Heart left ventricle (tissue), 16 donors: ENCODE measurements around the gene ITGB3. TPM values are rescaled to one million over a fixed set of nuclear protein-coding genes. Genes with fewer than 3 reads are reported as not detected.

ENCODE experiments used
- ATAC-seq, 4 donors: fragments of 200-7000 bp; cut with Tn5 transposase; one replicate each; pipeline ENCODE4 v1.9.1; 2020 to 2022; ENCODE audit warnings: moderate library complexity in 4 of 4, mild to moderate bottlenecking in 3 of 4, moderate number of reproducible peaks in 1 of 4
- DNase-seq, 5 donors: peaks; one replicate each; pipeline ENCODE4 v3.0.0-alpha.2; 2020
- H3K27ac ChIP-seq, 12 donors: fragments of 200-600 bp; sonication (generic) in 4 of 12; one replicate each; pipeline versions ENCODE4 v1.5.0 to v1.8.0; 2016 to 2022; ENCODE audit warnings: mild to moderate bottlenecking in 2 of 12
- H3K27me3 ChIP-seq, 9 donors: fragments of 200-600 bp; sonication (generic) in 2 of 9; one replicate each; pipeline versions ENCODE4 v1.5.1 to v1.8.0; 2016 to 2022; ENCODE audit warnings: mild to moderate bottlenecking in 3 of 9
- H3K36me3 ChIP-seq, 9 donors: fragments of 200-600 bp; sonication (generic) in 2 of 9; one replicate each; pipeline versions ENCODE4 v1.5.0 to v1.8.0; 2018 to 2022; ENCODE audit warnings: mild to moderate bottlenecking in 2 of 9
- H3K4me1 ChIP-seq, 12 donors: fragments of 200-600 bp; sonication (generic) in 4 of 12; one replicate each; pipeline versions ENCODE4 v1.5.0 to v1.8.0; 2016 to 2022; ENCODE audit warnings: mild to moderate bottlenecking in 3 of 12
- H3K4me3 ChIP-seq, 12 donors: fragments of 200-600 bp; sonication (generic) in 4 of 12; one replicate each; pipeline versions ENCODE4 v1.5.0 to v1.8.0; 2017 to 2022; ENCODE audit warnings: mild to moderate bottlenecking in 9 of 12, moderate library complexity in 4 of 12
- H3K9me3 ChIP-seq, 12 donors: fragments of 200-600 bp; sonication (generic) in 4 of 12; one replicate each; pipeline versions ENCODE4 v1.5.0 to v1.8.0; 2016 to 2022; ENCODE audit warnings: mild to moderate bottlenecking in 1 of 12
- CTCF ChIP-seq, 12 donors: fragments of 200-600 bp; sonication (generic) in 4 of 12; IDR thresholded peaks; one replicate each; pipeline versions ENCODE4 v1.5.0 to v1.8.0; 2018 to 2022; ENCODE audit warnings: antibody characterized with exemption in 12 of 12, mild to moderate bottlenecking in 5 of 12
- POLR2A ChIP-seq, 2 donors: fragments of 450-650 bp; IDR thresholded peaks; one replicate each; pipeline ENCODE4 v1.6.1; 2017; ENCODE audit warnings: antibody characterized with exemption in 2 of 2, mild to moderate bottlenecking in 2 of 2, moderate library complexity in 2 of 2
- WGBS, 4 donors: extraction: QIAGEN DNeasy Blood & Tissue Kit in 2 of 4; methylation state at CpG; one replicate each; pipeline versions ENCODE4 v1.1.5 to v1.1.7; 2013 to 2018; 5-methylcytosine and 5-hydroxymethylcytosine counted together
- intact Hi-C, 10 donors: fragments of 100-400 bp; cut with DNase I; formaldehyde crosslinking; loops; one replicate each; pipeline versions ENCODE4 v1.11.1 to v1.14.2; 2022
- polyA plus RNA-seq, 2 donors: library from polyadenylated mRNA; stranded (reverse); fragments of 200-250 nt; gene quantifications; one replicate each; pipeline ENCODE4 v1.2.3, GENCODE V29; 2013
- total RNA-seq, 9 donors: library from RNA; depleted of rRNA in 2 of 9; stranded (reverse); fragments of >200 nt in 2 of 9; fragmentation: NEBNext Ultra II Directional in 3 of 9; extraction: Animal tissue kit (Norgen Biotek cat#: 25700) in 3 of 9; gene quantifications; one replicate each; pipeline versions ENCODE4 v1.1.0 to v1.2.4, GENCODE V29; 2016 to 2023
- donor health status: ischemic (EF 13 %, LVEDD 7.1; RV severe dilation, severe dysfunction).
- donor health status: healthy with polysubstance abuse.
- donor health status: DM: no; HTN: yes; CAD: no.
- donor health status: DM: no; HTN: no; CAD: no.
- donor health status: ischemic (EF 25% LVEDD 6.9; RV normal size, moderate dysfunction).
- donor health status: ischemic (EF 25% LVEDD 5.7; RV mildly dilated, moderate dysfunction).
- donor health status: healthy.
- donor health status: DM: yes; HTN: yes; CAD: no.
- donor health status: ischemic (EF 35%, LVEDD 5.7; RV mildly dilated, moderate dysfunction).
- donor health status: nonischemic (EF 11% LVEDD 7.7; RV severe dilation, severe dysfunction).
- donor health status: DM: yes; HTN: yes; CAD: no.
- donor health status: PGD.
- donor health status: ischemic (EF 29% LVEDD 5.4; RV normal size, mild dysfunction).
- donor health status: nonischemic (EF 23%, LVEDD 6.1; RV moderate dilation, normal function).

Gene ITGB3
- total and polyA plus RNA-seq, 11 donors = 1.3 to 14.8 (median 4.8) TPM

DNA sequence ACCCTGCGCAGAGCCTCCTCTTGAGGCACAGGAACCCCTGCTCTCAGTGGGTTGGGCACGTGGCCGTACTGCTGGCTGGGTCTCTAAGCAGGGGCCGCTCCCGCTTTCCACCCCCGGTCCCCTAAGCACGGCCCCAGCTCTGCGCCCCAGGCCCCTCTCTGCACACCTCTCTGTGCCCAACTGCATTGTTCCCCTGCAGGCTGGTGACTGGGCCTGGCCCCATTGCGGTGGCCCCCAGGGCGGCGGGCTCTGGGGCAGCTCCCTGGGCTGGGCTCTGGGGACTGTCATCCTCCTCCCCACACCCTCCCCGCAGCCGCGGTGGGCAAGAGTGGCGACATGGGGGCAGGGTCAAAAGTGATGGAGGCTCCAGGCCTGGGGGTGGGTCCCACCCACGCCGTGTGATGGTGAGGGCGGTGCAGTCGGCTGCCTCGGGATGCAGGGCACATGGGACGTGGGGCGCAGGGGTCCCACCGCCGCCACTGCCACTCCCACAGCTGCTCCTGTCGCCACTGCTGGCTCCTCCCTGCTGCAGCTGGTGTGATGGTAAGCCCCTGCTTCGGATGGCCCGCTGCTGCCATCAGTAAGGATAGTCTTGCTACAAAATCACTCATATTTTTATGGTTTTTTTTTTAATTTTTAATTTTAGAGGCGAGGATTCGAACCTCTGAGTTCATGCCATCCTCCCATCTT, 15.2 kb upstream of the ITGB3 start:
- peaks cover 4 to 23% (median 16%) of the 10 kb centered on the region in 12 donors for H3K4me1 ChIP-seq
- no peaks in the 10 kb centered on the region for H3K36me3 ChIP-seq
- H3K4me3 ChIP-seq = no peak overlapping the region
- WGBS, 4 donors = 87 to 97% (median 93%) methylated on average over 26 to 29 of the region's 29 CpGs
- no peak for DNase-seq
- ATAC-seq = no peak
- peak overlapping the region in 1 of 12 donors; percentile 92 for H3K27ac ChIP-seq
- H3K9me3 ChIP-seq = peaks cover 0 to 4% (median 0%) of the 10 kb centered on the region in 12 donors
- intact Hi-C loops = loop anchor here in 2 of 10 donors (10.0 kb wide), 1 partner anchor 376 kb away; no protein-coding TSS in a partner anchor
- no peaks in the 10 kb centered on the region for H3K27me3 ChIP-seq
- TF ChIP-seq POLR2A (IDR thresholded peaks at IDR 0.05) = no peak
- TF ChIP-seq CTCF (IDR thresholded peaks at IDR 0.05) = no peak

DNA sequence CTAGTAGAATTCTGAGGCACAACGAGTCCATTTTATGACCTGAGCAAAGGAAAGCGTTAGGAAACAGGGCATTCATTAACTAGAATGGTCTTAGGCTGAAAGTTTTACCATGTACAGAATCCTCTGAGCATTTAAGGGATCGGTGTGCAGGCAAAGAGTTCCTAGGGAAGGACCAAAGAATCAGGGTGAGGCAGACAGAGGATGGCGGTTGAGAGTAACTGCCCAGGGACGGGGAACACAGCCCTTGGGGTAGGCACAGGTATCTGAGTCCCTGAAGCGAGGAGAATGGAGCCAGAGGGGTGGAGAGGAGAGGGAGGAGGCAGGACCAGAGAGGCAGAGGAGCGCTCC, 14.0 kb upstream of the ITGB3 start:
- no peak overlapping the region for H3K4me3 ChIP-seq
- peak overlapping the region; percentile 35 to 92 (median 78) for H3K27ac ChIP-seq
- H3K27me3 ChIP-seq = no peaks in the 10 kb centered on the region
- no peaks in the 10 kb centered on the region for H3K36me3 ChIP-seq
- TF ChIP-seq CTCF (IDR thresholded peaks at IDR 0.05) (no peak), POLR2A (IDR thresholded peaks at IDR 0.05) (no peak)
- H3K4me1 ChIP-seq = peaks cover 4 to 23% (median 16%) of the 10 kb centered on the region in 12 donors
- ATAC-seq (no peak), DNase-seq (no peak)
- intact Hi-C loops = loop anchor here in 2 of 10 donors (10.0 kb wide), 1 partner anchor 375 kb away; no protein-coding TSS in a partner anchor
- peaks cover 0 to 4% (median 0%) of the 10 kb centered on the region in 12 donors for H3K9me3 ChIP-seq
- 79 to 86% (median 82%) methylated on average over 7 of the region's 7 CpGs for WGBS, 4 donors

DNA sequence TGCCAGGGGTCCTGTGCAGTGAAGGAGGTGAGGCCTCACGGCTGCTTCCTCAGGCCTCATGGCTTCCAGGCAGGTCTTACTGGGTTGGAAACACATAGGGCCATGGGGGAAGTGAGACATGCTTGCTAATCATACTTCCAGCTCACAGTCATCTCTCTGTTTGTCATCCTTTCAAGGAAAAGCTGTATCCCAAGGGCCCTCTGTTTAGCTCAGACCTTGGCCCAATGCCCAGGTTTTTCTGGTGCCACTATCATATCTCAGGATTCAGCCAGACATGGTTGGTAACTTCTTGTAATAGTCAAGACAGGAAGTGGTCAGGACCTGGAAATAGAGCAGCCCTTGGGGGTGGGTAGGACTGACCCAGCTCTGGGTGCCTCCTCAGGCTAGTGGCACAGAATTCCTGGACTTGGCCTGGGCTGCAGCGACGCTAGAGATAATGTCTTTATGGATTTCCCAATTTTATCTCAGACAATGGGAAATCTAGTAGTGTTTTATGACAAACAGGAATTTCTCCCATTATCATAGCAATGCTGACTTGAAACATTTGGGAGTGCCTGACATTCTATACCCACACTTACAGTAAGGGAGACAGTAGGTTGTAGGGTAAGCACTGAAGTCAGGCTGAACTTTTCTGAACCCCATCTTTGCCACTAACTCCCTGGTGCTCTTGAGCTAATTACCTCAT, 13.5 kb upstream of the ITGB3 start:
- Histone ChIP-seq H3K36me3 (no peaks in the 10 kb centered on the region), H3K27me3 (no peaks in the 10 kb centered on the region), H3K9me3 (peaks cover 0 to 4% (median 0%) of the 10 kb centered on the region in 12 donors), H3K4me1 (peaks cover 4 to 23% (median 16%) of the 10 kb centered on the region in 12 donors), H3K27ac (peak overlapping the region; percentile 35 to 92 (median 78)), H3K4me3 (no peak overlapping the region)
- peak in 1 of 2 donors; percentile 15 for TF ChIP-seq POLR2A (IDR thresholded peaks at IDR 0.05)
- TF ChIP-seq CTCF (IDR thresholded peaks at IDR 0.05) = no peak
- WGBS, 4 donors = 4 to 16% (median 6%) methylated on average over 3 of the region's 3 CpGs
- intact Hi-C loops = loop anchor here in 2 of 10 donors (5.0 to 10.0 kb wide), 2 partner anchors 37 to 375 kb away; no protein-coding TSS in a partner anchor
- ATAC-seq (peak; percentile 62 to 92 (median 88)), DNase-seq (peak; percentile 75 to 91 (median 81))

- ATAC-seq = no peak
- Histone ChIP-seq H3K4me1 (peaks cover 4 to 27% (median 16%) of the 10 kb centered on the region in 12 donors), H3K36me3 (no peaks in the 10 kb centered on the region), H3K27ac (peak overlapping the region in 5 of 12 donors; percentile 72 to 92 (median 88)), H3K4me3 (no peak overlapping the region), H3K9me3 (peaks cover 0 to 4% (median 0%) of the 10 kb centered on the region in 12 donors), H3K27me3 (no peaks in the 10 kb centered on the region)
- no peak for DNase-seq
- 71 to 83% (median 77%) methylated on average over 3 of the region's 3 CpGs for WGBS, 4 donors
- intact Hi-C loops = loop anchor here in 1 of 10 donors (5.0 kb wide), 1 partner anchor 36 kb away; no protein-coding TSS in a partner anchor
- TF ChIP-seq CTCF (IDR thresholded peaks at IDR 0.05) (no peak), POLR2A (IDR thresholded peaks at IDR 0.05) (no peak)
These were observed 12.8 kb upstream of the ITGB3 start for GRCh38 chr17:47240806-47241205.
